Measurements from ENCODE around the gene ANKRD60. TPM values are rescaled to one million over a fixed set of nuclear protein-coding genes. Genes with fewer than 3 reads are reported as not detected.

Gene ANKRD60
- polyA plus RNA-seq, 3 donors: not detected

DNA sequence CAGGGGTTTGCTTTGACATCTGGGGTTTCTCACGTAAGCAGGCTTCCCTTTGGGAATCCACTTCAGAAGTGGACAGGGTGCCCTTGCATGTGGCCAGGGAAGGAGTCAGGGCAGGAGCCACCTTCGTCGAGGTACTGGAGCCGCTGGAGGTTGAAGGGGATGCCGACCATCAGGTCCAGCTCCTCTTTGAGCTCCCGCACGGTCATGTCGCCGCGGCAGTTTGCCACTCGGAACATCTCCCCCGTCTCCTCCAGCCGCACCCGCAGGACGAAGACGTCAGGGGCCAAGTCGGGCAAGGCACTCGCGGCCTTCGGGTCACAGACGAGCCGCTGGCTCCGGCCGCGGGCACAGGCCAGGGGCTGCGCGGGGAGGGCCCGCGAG lies 360 bp downstream of the ANKRD60 start:
- 5 to 10% (median 8%) methylated on average over 18 to 29 of the region's 29 CpGs for WGBS, 3 donors
- H3K27ac ChIP-seq (ENCODE audit: low read depth, low read length): no peak overlapping the region

DNA sequence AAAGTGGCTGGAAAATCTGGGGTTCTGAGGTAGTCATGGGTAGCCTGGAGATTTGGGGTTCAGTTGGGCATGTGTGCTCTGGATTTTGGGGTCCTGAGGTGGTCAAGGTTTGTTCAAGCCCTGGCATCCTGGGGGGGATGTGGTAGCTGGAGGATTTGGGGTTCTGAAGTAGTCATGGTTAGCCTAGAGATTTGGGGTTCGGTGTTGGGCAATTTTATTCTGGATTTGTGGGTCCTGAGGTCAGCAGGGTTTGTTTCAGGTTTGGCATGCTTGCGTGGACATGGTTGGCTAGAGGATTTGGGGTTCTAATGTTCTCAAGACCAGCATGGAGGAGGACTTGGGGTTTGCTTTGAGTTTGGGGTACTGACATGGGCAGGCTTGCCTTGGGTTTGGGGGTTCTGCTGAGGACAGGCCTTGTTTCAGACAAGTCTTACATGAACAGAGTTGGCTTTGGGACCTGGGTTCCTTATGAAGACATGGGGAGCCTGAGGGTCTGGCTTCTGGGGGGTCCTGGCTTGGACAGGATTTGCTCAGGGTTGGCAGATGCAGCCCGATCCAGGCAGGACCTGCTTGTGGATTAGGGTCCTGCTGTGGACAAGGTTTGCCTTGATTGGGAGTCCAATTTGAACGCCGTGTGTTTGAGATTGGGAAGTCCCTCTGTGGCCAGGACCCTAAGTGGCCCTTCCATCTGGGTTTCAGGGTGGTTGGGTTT lies 906 bp downstream of the ANKRD60 start:
- no peak overlapping the region for H3K27ac ChIP-seq (ENCODE audit: low read depth, low read length)
- WGBS, 3 donors: 84 to 93% (median 91%) methylated on average over 5 of the region's 5 CpGs

DNA sequence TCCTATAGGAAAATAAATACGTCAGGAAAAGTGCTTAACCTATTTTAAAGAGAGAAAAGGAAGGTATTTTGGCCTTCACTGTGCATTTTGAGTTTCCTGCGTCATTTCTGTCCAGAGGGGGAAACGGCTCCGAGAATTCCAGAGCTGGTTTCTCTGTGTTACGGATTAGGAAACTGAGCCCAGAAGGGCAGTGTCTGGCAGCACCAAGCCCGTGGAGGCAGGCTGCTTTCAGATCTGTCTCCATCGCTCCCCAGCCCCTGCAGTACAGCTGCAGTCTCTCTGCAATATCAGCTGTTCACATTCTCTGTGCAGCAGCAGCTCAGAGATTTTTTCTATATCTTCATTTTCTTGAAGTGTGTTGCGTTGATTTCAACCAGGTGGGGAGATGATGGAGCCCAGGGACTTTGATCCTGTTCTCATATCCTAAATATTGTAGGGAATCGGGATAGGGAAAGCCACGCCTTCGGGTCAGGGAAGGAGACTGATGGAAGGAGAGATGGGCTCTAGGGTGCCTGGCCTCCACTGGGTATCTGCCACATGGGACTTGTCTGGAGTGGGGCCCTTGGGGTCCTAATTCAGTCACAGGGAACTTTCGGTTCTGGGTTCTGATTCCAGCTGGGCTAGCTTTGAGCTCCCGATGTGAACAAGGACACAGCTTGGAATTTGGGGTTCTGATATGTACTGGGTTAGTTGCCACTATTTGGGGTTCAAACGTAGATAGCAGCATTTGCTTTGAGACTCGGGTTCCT lies 2.8 kb downstream of the ANKRD60 start:
- H3K27ac ChIP-seq (ENCODE audit: low read depth, low read length): no peak overlapping the region
- 59 to 70% (median 68%) methylated on average over 15 of the region's 15 CpGs for WGBS, 3 donors

DNA sequence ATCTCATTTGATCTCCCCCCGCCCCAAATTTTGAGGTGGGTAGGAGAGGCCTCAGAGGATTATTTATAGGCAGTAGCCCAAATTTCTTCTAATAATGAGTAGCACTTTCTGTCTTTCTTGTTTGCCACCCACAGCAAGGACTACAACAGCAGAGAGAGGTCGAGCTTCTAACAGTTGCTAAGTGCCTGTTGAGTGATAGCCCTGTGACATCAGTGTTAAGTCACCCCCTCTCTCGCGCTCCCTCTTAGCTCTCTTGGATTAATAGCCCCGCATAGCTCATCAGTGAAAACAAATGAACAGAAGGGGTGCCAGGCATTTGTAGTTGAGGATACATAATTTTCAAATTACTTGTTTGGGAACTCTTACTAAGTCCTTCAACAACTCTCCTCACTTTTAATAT lies 3.5 kb downstream of the ANKRD60 start:
- no peak overlapping the region for H3K27ac ChIP-seq (ENCODE audit: low read depth, low read length)
- WGBS, 3 donors: 31 to 56% (median 48%) methylated on average over 5 of the region's 5 CpGs

DNA sequence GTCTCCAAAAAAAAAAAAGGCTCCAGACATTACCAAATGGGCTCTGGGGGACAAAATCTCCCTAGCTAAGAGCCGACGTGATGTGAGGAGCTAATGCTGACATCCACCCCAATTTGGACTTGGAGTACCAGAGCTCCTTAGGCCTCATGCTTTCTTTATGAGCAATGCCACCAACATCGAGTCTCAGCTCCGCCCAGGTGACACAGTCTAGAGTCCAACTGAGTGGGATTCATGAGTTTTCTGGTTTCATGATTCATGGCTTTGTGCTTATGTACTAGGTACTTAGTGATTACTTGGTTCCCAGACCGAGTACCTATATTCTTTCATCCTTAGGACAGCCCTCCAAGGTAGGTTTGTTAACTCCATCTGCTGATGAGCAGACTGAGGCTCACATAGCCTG lies 4.4 kb downstream of the ANKRD60 start:
- 73 to 90% (median 87%) methylated on average over 5 of the region's 5 CpGs for WGBS, 3 donors
- no peak overlapping the region for H3K27ac ChIP-seq (ENCODE audit: low read depth, low read length)

DNA sequence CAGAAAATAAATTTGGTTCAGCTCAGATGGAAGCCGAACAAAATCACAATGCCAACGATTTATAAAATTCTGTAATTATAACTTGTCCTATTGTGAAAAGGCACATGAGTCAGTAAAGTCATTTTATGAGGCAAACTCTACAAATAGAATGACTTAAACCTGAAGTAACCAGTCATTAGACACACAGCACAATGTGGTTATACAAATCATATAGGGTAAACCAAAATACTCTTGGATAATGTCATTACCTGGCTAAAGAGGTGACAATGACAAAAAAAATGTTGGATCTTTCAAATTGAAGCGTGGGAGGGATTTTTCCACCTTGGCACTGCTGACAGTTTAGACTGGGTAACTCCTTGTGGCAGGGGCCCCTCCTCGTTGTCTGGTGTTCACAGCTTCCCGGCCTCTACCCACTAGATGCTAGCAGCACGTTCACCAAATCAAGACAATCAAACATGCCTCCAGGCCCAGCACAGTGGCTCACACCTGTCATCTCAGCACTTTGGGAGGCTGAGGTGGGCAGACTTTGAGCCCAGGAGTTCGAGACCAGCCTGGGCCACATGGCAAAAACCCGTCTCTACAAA lies 5.0 kb downstream of the ANKRD60 start:
- H3K27ac ChIP-seq (ENCODE audit: low read depth, low read length): no peak overlapping the region
- WGBS, 3 donors: 74 to 90% (median 86%) methylated on average over 8 of the region's 8 CpGs

DNA sequence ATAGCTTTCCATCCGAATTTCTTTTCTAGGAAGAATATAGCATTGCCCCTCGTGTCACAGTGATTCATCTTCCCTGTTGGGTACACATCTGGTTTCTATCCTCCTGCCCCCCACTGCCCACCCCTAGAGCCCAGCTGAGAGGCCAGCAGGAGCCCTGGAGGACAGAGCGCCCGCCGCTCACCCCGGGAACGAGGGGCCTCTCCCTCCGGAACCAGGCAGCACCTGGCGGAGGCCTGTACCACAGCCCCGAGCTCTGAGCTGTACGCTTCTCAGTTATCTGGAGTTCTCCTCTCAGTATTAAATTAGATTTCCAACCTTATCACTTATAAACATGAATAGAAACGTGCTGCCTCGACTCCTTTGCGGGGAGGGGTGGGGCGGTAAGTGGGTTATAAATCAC lies 6.0 kb downstream of the ANKRD60 start:
- H3K27ac ChIP-seq (ENCODE audit: low read depth, low read length): no peak overlapping the region
- 63 to 73% (median 70%) methylated on average over 15 of the region's 15 CpGs for WGBS, 3 donors

DNA sequence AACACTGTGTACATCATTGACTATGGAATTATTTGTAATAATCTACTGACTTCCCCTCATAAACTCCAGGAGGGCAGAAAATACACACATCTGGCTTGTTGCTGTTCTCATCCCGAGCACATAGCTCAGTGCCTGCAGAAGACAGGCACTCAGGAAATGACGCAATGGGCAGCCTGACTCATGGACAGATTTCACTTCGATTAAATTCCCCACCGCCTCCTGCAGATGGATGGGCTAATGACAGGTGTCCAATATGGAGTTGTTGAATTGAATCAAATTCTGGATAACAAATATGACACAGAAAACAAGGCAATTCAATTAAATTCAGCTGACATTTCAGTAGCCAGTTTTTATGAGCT lies 9.1 kb downstream of the ANKRD60 start:
- WGBS, 3 donors: 77 to 87% (median 79%) methylated on average over 4 of the region's 4 CpGs
- no peak overlapping the region for H3K27ac ChIP-seq (ENCODE audit: low read depth, low read length)

DNA sequence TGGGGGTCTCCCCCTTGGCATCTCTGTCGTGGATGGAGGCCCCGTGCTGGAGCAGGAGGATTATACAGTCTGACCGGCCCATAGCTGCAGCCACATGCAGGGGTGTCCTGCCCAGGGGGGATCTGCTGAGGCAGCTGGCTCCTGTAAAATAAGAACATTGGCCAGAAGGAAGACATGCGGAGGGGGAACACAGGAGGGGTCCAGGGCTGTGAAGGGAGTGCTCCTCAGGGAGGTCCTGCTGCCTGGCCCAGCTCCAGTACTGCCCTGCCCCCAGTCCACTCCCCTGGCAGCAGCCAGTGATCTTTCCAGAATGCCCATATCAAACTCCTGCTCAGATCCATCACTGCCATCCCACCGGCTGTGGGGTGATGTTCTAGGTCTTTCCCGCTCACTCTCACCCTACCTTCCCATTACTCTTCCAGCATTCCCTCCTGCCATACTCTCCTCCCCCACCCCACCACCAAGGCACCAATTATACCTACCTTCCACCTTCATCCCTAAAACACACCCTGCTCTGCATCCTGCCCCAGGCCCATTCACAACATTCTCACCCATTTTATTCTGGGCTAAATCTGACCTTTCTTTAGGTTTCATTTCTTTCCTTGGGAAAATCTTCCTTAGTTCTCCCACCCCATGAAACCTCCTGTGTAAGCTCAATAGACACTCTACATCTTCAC lies 9.7 kb downstream of the ANKRD60 start:
- no peak overlapping the region for H3K27ac ChIP-seq (ENCODE audit: low read depth, low read length)
- WGBS, 3 donors: 52 to 56% (median 53%) methylated on average over 6 of the region's 6 CpGs

DNA sequence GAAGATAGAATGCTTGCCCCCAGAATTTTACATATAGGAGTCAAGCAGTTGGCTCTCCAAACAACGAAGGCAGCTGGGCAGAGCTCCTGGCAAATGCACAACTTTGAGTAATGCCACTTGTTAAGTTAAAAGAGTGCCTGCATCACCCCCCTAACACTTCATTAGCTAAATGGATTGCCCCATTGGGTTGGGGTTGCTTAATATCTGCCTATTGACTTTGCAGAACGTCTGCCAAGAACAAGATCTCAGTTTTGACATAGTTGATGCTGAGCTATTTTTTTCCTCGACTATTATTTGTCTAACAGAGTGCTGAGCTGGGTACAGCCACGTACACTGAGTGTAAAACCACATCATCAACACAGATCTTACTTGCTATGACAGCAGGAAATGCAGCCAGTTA lies 12.1 kb downstream of the ANKRD60 start:
- no peak overlapping the region for H3K27ac ChIP-seq (ENCODE audit: low read depth, low read length)
- 36 to 39% (median 37%) methylated on average over 4 of the region's 4 CpGs for WGBS, 3 donors

DNA sequence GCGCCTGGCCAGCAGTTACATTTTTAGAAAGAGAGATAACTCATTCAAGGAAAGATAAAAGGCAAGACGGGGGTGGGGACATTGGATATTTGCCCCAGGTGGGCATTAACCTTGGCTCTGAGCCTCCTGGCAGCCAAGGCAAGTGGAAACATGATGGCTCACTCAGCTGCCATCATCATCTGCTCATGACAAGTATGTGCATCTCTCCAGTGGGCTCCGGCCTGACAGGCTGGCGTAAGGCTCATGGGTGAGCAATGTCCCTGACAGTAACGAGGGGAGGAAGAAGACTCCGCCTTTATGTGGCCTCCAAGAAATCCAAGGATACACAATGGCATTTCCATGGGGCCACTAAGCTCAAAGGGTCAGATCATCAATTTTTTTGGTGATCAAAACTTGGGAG lies 13.3 kb downstream of the ANKRD60 start:
- WGBS, 3 donors: 83 to 93% (median 90%) methylated on average over 6 of the region's 6 CpGs
- no peak overlapping the region for H3K27ac ChIP-seq (ENCODE audit: low read depth, low read length)

DNA sequence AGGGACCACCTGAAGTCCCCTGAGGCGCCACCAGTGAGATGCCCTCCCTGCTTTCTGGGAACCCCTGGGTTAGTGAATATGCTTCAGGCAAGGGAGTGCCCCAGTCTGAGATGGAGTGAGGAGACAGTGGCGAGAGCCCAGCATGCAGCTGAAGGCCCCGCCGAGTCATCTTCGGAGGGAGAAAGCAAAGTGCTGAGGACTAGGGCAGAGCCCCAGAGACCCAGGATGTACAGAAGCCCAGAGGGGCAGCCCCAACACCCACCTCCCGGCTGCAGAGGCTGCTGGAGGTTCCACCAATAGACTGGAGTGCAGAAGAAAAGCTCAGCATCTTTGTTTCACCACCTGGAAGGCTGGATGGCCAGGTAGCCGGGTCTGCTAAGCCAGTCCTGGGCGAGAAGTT lies 14.1 kb downstream of the ANKRD60 start:
- 75 to 89% (median 86%) methylated on average over 8 of the region's 8 CpGs for WGBS, 3 donors
- no peak overlapping the region for H3K27ac ChIP-seq (ENCODE audit: low read depth, low read length)

DNA sequence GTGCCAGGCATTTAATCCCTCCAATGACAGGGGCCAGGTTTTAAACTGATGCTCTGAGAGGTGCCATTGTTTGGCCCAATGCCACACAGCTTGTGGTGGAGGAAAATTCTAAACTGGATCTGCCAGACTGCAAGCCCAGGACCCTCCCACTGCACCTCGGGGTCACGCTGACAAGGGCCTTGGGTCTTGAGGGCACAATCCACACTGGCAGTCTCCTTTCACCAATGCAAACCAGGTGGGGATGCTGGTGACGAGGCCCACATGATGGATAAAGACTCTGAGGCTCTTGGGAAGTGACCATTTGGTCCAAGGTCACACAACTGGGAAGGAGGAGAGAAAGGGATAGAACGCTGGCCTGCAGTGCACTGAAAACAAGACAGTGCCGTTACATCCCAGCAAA lies 14.7 kb downstream of the ANKRD60 start:
- WGBS, 3 donors: 59 to 84% (median 82%) methylated on average over 5 of the region's 5 CpGs
- H3K27ac ChIP-seq (ENCODE audit: low read depth, low read length): no peak overlapping the region

DNA sequence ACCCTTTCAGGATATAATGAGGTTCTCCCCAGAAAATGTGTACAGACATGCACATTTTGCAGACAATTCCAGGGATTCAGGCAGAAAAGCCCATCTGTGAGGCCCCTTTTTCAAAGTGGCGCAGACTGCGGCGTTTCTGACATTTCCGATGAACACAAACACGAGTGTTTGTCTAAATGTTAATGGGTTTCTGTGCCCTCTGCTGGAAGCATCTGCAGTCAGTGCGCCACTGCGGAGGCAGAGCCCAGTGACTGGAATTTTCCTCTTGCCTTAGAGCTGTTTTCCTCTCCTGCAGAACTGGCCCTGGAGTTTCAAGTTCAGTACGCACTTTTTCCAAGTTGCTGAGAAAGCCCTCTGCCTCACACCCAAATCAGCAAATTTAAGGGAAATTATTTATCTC lies 15.3 kb downstream of the ANKRD60 start:
- 37 to 56% (median 51%) methylated on average over 8 of the region's 8 CpGs for WGBS, 3 donors

DNA sequence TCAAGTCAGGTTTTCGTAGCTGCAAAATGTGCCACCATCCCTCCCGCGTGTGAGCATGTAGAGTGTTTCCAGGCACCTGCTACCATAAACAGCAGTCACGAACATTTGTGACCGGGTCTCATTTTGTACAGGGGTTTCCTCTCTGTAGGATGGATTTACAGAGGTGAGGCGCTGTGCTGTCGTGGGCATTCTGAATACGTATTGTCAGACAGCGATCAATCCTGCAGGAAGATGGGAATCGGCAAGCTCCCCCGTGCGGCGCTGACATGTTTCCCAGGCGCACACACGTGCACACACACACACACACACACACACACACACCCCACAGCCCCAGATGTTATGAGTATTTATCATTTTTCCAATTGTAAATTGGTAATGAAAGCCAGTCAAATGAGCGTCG lies 15.8 kb downstream of the ANKRD60 start:
- H3K27ac ChIP-seq (ENCODE audit: low read depth, low read length): no peak overlapping the region
- 68 to 74% (median 72%) methylated on average over 17 of the region's 17 CpGs for WGBS, 3 donors

More for the DNA sequence above, 15.3 kb downstream of the ANKRD60 start:
- H3K27ac ChIP-seq (ENCODE audit: low read depth, low read length): no peak overlapping the region

DNA sequence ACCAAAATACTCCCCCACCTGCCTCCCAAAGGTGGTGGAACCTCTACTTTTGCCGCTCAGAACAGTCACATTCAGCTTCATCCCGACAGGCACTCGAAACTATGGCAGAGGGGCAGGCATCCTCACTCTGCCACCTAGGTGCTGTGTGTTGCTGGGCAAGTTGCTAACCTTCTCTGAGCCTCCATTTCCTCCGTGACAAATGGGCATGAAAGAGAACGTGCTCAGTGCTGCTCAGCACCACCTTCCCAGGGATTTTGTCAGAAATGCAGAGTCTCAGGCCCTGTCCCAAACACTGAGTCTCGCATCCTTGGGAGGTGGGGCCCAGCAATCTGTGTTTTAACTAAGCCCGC lies 18.1 kb downstream of the ANKRD60 start:
- WGBS, 3 donors: 77 to 81% (median 79%) methylated on average over 7 of the region's 7 CpGs
- H3K27ac ChIP-seq (ENCODE audit: low read depth, low read length): no peak overlapping the region

DNA sequence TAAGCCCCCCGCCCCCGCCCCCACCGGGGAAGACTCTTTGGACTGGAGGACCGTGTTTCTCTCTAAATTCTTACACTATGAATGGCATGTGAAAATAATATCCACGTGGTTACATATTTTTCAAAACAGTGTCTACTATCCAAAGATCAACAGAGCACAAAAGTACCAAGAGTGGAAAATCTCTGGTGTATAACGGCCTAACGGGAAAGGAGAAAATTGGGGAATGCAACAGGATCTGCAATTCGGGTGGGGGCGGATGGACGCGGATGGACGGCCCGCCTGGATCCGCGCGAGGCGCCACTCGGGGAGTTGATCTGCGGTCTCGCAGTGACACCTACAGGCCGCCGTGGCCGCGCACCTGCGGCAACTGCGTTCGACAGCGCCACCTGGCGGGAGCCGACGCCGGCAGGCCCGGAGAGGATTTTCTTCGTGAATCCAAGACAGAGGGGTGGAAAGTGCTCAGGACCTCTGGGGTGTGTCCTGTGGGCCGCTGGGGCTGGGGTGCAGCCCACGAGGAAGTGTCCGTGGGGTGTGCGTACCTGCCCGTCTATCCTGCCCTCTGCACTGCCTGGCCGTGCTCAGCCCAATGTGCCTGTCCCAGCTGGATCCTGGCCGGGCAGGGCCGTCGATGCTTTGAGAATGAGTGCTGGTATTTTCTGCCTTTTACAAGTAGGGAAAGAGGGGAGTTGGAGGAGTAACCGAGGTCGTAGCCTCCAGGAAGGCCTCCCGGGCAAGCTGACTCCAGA lies 18.6 kb downstream of the ANKRD60 start:
- H3K27ac ChIP-seq (ENCODE audit: low read depth, low read length): no peak overlapping the region
- 5 to 7% (median 5%) methylated on average over 46 of the region's 46 CpGs for WGBS, 3 donors

DNA sequence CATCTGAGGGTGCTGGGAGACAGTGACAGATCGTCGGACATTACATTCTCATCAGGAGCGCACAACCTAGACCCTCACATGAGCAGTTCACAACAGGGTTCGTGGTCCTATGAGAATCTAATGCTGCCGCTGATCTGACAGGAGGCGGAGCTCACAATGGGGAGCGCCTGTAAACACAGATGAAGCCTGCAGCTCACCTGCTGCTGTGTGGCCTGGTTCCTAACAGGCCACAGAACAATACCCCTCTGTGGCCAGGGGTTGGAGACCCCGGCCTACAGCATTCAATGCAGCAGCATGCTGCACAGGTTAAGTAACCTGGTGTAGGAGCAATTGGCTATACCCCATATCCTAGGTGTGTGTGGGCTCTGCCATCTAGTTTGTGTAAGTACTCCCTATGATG lies 19.5 kb downstream of the ANKRD60 start:
- no peak overlapping the region for H3K27ac ChIP-seq (ENCODE audit: low read depth, low read length)
- 54 to 90% (median 85%) methylated on average over 8 of the region's 8 CpGs for WGBS, 3 donors

DNA sequence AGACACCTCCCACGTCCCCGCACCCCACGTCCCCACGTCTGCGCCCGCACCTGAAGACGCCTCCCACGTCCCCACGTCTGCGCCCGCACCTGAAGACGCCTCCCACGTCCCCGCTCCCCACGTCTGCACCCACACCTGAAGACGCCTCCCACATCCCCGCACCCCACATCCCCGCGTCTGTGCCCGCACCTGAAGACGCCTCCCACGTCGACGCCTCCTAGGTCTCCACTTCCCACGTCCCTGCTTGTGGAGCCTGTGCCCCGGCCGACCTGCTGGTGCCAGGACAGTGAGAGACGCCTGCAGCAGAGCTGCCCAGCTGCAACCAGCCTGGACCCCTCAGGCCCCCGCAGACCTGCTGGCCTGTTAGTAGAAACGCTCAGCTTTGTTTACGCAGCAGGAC lies 22.6 kb downstream of the ANKRD60 start:
- 84 to 92% (median 89%) methylated on average over 31 of the region's 31 CpGs for WGBS, 3 donors

More for the DNA sequence above, 22.6 kb downstream of the ANKRD60 start:
- no peak overlapping the region for H3K27ac ChIP-seq (ENCODE audit: low read depth, low read length)

Measured in adipose tissue (tissue), 3 donors.